ENCODE data around the gene ADAMTS12. TPM values are rescaled to one million over a fixed set of nuclear protein-coding genes. Genes with fewer than 3 reads are reported as not detected.
A peak's percentile ranks its signal among the peaks of the same experiment; 100 is the strongest.

The ADAMTS12 gene
- total and polyA plus RNA-seq, 2 experiments from 2014 or later = 9.1 to 17.1 TPM

- no peak for TF ChIP-seq CTCF (conservative IDR thresholded peaks at IDR 0.05; ENCODE audit: low read depth in 2 of 2)
- no peak for TF ChIP-seq ZNF331 (CRISPR knock-in tag; IDR thresholded peaks at IDR 0.05; ENCODE audit: low read depth)
These were observed 156.7 kb downstream of the ADAMTS12 start (continued) for GRCh38 chr5:33735072-33735471.

GRCh38 chr5:33734537-33734936 lies 157.3 kb downstream of the ADAMTS12 start:
- no peaks in the 10 kb centered on the region; the same call in 1 of the 2 replicates for H3K9me2 ChIP-seq (ENCODE audit: insufficient read depth)
- Mint-ChIP-seq H3K4me3 (no peak overlapping the region), H3K9me3 (no peaks in the 10 kb centered on the region), H3K36me3 (ENCODE audit: low read depth) (no peaks in the 10 kb centered on the region), H3K27ac (no peak overlapping the region), H3K27me3 (ENCODE audit: insufficient read depth, low read depth, poor library complexity) (peaks cover 3% of the 10 kb centered on the region), H3K4me1 (peaks cover 33% of the 10 kb centered on the region)
- no peaks in the 10 kb centered on the region for H3K36me3 ChIP-seq (ENCODE audit: insufficient read depth)
- no peak overlapping the region for H3K27ac ChIP-seq (ENCODE audit: low read depth)
- no peak overlapping the region for H3K4me3 ChIP-seq
- H3F3A ChIP-seq (replicated peaks; ENCODE audit: low read depth) = no peaks in the 10 kb centered on the region
- H3K79me2 ChIP-seq (replicated peaks; ENCODE audit: insufficient read depth) = no peaks in the 10 kb centered on the region
- no peak overlapping the region for H2AFZ ChIP-seq
- peaks cover 14% of the 10 kb centered on the region for H3K4me1 ChIP-seq (ENCODE audit: insufficient read depth)
- H3K27me3 ChIP-seq (ENCODE audit: insufficient read depth) = no peaks in the 10 kb centered on the region
- DNase-seq (ENCODE audit: low spot score) = peak; percentile 44
- no peak overlapping the region for H3K4me2 ChIP-seq
- no peaks in the 10 kb centered on the region for H4K20me1 ChIP-seq (replicated peaks; ENCODE audit: insufficient read depth)
- TF ChIP-seq ZNF114 (CRISPR knock-in tag; IDR thresholded peaks at IDR 0.05) (no peak), JUNB (IDR thresholded peaks at IDR 0.05; ENCODE audit: unreplicated experiment) (no peak), NANOG (IDR thresholded peaks at IDR 0.05; ENCODE audit: borderline replicate concordance) (no peak), ZNF462 (CRISPR knock-in tag; IDR thresholded peaks at IDR 0.05) (no peak), CREB1 (CRISPR knock-in tag; IDR thresholded peaks at IDR 0.05; ENCODE audit: low read depth) (no peak), STAT1 (IDR thresholded peaks at IDR 0.05; ENCODE audit: unreplicated experiment) (no peak), REST (IDR thresholded peaks at IDR 0.05; ENCODE audit: unreplicated experiment) (no peak), CTCF (conservative IDR thresholded peaks at IDR 0.05; ENCODE audit: low read depth in 2 of 2) (peak in 1 of 2 experiments; percentile 25; a peak in 2 of 4 replicates)
- peak; percentile 73 for ATAC-seq

Measured in GM23338 (cell line).